Activated CD8-positive, alpha-beta memory T cell treated with anti-CD3 and anti-CD28 coated beads, Interleukin-2, amount 10 ng/mL, durations not matched to agents 7 days and 5 days (primary cell): ENCODE data around the gene RASGEF1C. TPM values are rescaled to one million over a fixed set of nuclear protein-coding genes. Genes with fewer than 3 reads are reported as not detected.

Experiments
- ATAC-seq: fragments of 150-1000 bp; cut with Tn5 transposase; one replicate; pipeline ENCODE4 v1.10.0; 2021; ENCODE audit warnings: moderate library complexity
- CTCF ChIA-PET: fragments of 350-600 bp; sonication (Branson Sonifier 250); formaldehyde crosslinking; loops from one replicate; lab custom pipeline; 2021; ENCODE audit warnings: antibody characterized with exemption; lab: Charles Lee
- DNase-seq: peaks from one replicate; pipeline ENCODE4 v3.0.0-alpha.2; 2020
- H3K27ac Mint-ChIP-seq: one replicate; pipeline ENCODE4 v1.8.0; 2021; ENCODE audit warnings: mild to moderate bottlenecking, mixed read lengths
- H3K27me3 Mint-ChIP-seq: one replicate; pipeline ENCODE4 v1.8.0; 2021; ENCODE audit warnings: mixed read lengths
- H3K36me3 Mint-ChIP-seq: one replicate; pipeline ENCODE4 v1.8.0; 2021; ENCODE audit warnings: mild to moderate bottlenecking, mixed read lengths
- H3K4me1 Mint-ChIP-seq: one replicate; pipeline ENCODE4 v1.8.0; 2021; ENCODE audit warnings: mixed read lengths
- H3K4me3 Mint-ChIP-seq: one replicate; pipeline ENCODE4 v1.8.0; 2021; ENCODE audit warnings: mild to moderate bottlenecking, moderate library complexity, mixed read lengths
- H3K9me3 Mint-ChIP-seq: one replicate; pipeline ENCODE4 v1.8.0; 2022; ENCODE audit warnings: low read depth, mixed read lengths
- total RNA-seq, 2 experiments: library from RNA; stranded (reverse); gene quantifications; one replicate each; pipeline ENCODE4 v1.2.3, GENCODE V29; 2021

Gene RASGEF1C
- total RNA-seq, 2 experiments from 2014 or later, result not detected

GRCh38 chr5:180082633-180083420, 126.2 kb downstream of the RASGEF1C start:
- Mint-ChIP-seq H3K9me3 (no peaks in the 10 kb centered on the region), H3K36me3 (peaks cover 1% of the 10 kb centered on the region), H3K27ac (no peak overlapping the region), H3K4me1 (peaks cover 18% of the 10 kb centered on the region), H3K27me3 (peaks cover 38% of the 10 kb centered on the region), H3K4me3 (no peak overlapping the region)
- ATAC-seq, result no peak
- CTCF ChIA-PET, result no interaction called here
- DNase-seq, result no peak

- CTCF ChIA-PET, result interaction anchor here (2.1 kb wide), 1 partner anchor 10 kb away, joined by 8 read pairs; no protein-coding TSS in a partner anchor
- no peak overlapping the region for H3K27ac Mint-ChIP-seq
- ATAC-seq (no peak), DNase-seq (no peak)
- peaks cover 1% of the 10 kb centered on the region for H3K36me3 Mint-ChIP-seq
- no peaks in the 10 kb centered on the region for H3K9me3 Mint-ChIP-seq
- peaks cover 13% of the 10 kb centered on the region for H3K4me1 Mint-ChIP-seq
- no peak overlapping the region for H3K4me3 Mint-ChIP-seq
- peaks cover 38% of the 10 kb centered on the region for H3K27me3 Mint-ChIP-seq
Measured at GRCh38 chr5:180081481-180081880, 127.5 kb downstream of the RASGEF1C start.

DNA sequence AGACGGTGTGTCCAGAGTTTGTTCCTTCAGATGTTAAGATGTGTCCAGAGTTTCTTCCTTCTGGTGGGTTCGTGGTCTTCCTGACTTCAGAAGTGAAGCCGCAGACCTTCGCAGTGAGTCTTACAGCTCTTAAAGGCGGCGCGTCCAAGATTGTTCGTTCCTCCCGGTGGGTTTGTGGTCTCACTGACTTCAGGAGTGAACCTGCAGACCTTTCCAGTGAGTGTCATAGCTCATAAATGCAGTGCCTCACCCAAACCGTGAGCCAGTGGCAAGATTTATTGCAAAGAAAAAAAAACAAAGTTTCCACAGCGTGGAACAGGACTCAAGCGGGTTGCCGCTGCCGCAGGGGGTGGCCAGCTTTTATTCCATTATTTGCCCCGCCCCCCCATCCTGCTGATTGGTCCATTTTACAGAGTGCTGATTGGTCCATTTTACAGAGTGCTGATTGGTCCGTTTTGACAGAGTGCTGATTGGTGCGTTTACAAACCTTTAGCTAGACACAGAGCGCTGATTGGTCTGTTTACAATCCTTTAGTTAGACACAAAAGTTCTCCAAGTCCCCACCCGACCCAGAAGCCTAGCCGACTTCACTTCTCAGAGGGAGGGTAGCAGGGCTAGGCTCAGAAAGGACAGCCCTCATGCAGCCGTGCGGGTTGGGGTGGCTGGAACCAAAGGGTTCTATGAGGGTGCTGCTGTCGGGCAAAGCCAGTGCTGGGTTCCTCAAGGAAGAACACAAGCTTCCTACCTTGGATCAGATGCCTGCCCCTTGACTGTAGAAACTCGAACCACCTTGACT, 128.3 kb downstream of the RASGEF1C start:
- Mint-ChIP-seq H3K9me3 (no peaks in the 10 kb centered on the region), H3K27ac (no peak overlapping the region), H3K4me1 (peaks cover 8% of the 10 kb centered on the region), H3K36me3 (peaks cover 1% of the 10 kb centered on the region), H3K27me3 (peaks cover 42% of the 10 kb centered on the region), H3K4me3 (peak overlapping the region; percentile 29)
- no peak for ATAC-seq
- DNase-seq, result no peak
- CTCF ChIA-PET, result interaction anchor here (1.1 to 2.1 kb wide), 3 partner anchors 11 to 52 kb away, joined by 3 to 8 read pairs (median 3); no protein-coding TSS in a partner anchor

DNA sequence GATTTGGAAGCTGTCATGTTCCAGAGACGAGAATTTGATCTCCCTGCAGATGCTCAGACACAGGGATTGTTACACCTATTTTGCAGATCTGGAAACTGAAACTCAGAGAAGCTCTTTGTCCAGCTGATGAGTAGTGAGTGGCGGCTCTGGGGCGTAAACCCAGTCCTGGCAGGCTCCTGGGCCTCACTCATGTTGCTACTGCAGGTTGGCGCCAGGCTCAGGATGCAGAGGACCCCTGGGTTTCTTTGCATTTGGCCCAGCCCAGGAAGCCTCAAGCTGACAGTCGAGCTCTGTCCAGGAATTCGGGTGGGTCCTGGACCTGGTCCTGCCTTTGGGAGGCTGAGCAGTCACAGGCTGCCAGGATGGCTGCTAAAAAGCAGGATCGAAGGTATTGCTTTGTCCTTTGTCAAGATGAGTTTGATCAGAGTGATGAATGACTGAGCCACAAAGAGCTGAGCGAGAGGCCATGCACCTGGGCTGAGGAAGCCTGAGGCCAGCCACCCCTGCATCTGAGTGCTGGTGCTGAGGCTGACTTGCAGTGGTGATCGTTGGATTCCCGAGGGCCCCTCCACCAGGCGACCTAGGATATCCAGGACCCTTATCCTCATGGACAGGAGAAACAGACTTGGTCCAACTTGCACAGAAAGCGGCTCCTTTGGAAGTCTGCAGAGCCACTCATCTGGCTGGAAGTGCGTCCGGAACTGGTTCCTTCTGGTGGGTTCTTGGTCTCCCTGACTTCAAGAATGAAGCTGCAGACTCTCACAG, 129.1 kb downstream of the RASGEF1C start:
- peaks cover 48% of the 10 kb centered on the region for H3K27me3 Mint-ChIP-seq
- DNase-seq (no peak), ATAC-seq (no peak)
- CTCF ChIA-PET, result interaction anchor here (1.1 to 2.1 kb wide), 3 partner anchors 11 to 51 kb away, joined by 3 to 8 read pairs (median 3); no protein-coding TSS in a partner anchor
- H3K27ac Mint-ChIP-seq, result no peak overlapping the region
- H3K9me3 Mint-ChIP-seq, result no peaks in the 10 kb centered on the region
- peaks cover 1% of the 10 kb centered on the region for H3K36me3 Mint-ChIP-seq
- no peak overlapping the region for H3K4me3 Mint-ChIP-seq
- peaks cover 6% of the 10 kb centered on the region for H3K4me1 Mint-ChIP-seq

- no peaks in the 10 kb centered on the region for H3K9me3 Mint-ChIP-seq
- H3K4me1 Mint-ChIP-seq, result peaks cover 6% of the 10 kb centered on the region
- ATAC-seq (no peak), DNase-seq (no peak)
- CTCF ChIA-PET, result interaction anchor here (1.9 kb wide), 1 partner anchor 13 kb away, joined by 6 read pairs; no protein-coding TSS in a partner anchor
- peaks cover 1% of the 10 kb centered on the region for H3K36me3 Mint-ChIP-seq
- no peak overlapping the region for H3K4me3 Mint-ChIP-seq
- H3K27ac Mint-ChIP-seq, result no peak overlapping the region
- peaks cover 54% of the 10 kb centered on the region for H3K27me3 Mint-ChIP-seq
Measured at GRCh38 chr5:180078348-180078747, 130.7 kb downstream of the RASGEF1C start.

DNA sequence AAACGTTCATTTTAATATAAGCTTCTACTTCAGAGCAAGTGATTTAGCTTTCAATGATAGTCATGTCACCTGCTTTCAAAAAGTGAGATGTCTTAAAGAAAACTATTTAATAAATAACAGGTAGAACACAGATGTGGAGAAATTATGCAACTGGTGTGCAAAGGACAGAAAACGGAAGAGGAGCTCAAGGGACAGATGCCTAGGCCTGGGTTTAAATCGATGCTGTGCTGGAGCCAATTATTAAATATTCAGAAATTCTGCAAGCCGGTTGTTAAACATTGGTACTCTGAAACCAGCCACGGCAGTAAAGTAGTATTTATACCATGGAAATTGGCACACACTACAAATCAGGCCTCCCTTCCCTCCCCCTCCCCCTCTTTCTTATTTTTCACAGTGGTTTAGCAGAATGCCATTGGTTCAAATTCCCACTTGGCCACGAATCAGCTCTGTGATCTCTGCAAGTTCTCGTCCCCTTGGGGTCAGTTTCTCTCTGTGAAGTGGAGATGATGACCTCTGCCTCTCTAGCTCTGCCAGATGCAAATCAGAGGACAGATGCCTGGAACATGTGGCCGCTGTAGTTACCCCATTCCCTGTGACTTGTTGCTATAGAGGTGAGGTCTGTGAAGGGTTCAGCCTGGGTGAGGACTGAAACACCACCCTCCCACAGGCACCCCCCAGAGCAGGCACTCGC, 131.3 kb downstream of the RASGEF1C start:
- Mint-ChIP-seq H3K4me3 (no peak overlapping the region), H3K9me3 (peaks cover 2% of the 10 kb centered on the region), H3K27me3 (peaks cover 57% of the 10 kb centered on the region), H3K27ac (no peak overlapping the region), H3K4me1 (peaks cover 6% of the 10 kb centered on the region), H3K36me3 (peaks cover 2% of the 10 kb centered on the region)
- no peak for DNase-seq
- ATAC-seq, result no peak
- CTCF ChIA-PET, result interaction anchor here (1.9 kb wide), 1 partner anchor 14 kb away, joined by 6 read pairs; no protein-coding TSS in a partner anchor

GRCh38 chr5:180075703-180076102, 133.3 kb downstream of the RASGEF1C start:
- Mint-ChIP-seq H3K9me3 (peaks cover 2% of the 10 kb centered on the region), H3K4me3 (no peak overlapping the region), H3K27me3 (peaks cover 52% of the 10 kb centered on the region), H3K4me1 (peaks cover 13% of the 10 kb centered on the region), H3K36me3 (peaks cover 3% of the 10 kb centered on the region), H3K27ac (no peak overlapping the region)
- no peak for ATAC-seq
- DNase-seq, result no peak
- CTCF ChIA-PET, result no interaction called here

GRCh38 chr5:180074462-180074861, 134.5 kb downstream of the RASGEF1C start:
- DNase-seq (no peak), ATAC-seq (no peak)
- peaks cover 20% of the 10 kb centered on the region for H3K4me1 Mint-ChIP-seq
- H3K27me3 Mint-ChIP-seq, result peaks cover 48% of the 10 kb centered on the region
- no peak overlapping the region for H3K27ac Mint-ChIP-seq
- H3K4me3 Mint-ChIP-seq, result no peak overlapping the region
- peaks cover 2% of the 10 kb centered on the region for H3K9me3 Mint-ChIP-seq
- peaks cover 1% of the 10 kb centered on the region for H3K36me3 Mint-ChIP-seq
- CTCF ChIA-PET, result interaction anchor here (0.6 kb wide), 1 partner anchor 493 kb away, joined by 4 read pairs; no protein-coding TSS in a partner anchor

DNA sequence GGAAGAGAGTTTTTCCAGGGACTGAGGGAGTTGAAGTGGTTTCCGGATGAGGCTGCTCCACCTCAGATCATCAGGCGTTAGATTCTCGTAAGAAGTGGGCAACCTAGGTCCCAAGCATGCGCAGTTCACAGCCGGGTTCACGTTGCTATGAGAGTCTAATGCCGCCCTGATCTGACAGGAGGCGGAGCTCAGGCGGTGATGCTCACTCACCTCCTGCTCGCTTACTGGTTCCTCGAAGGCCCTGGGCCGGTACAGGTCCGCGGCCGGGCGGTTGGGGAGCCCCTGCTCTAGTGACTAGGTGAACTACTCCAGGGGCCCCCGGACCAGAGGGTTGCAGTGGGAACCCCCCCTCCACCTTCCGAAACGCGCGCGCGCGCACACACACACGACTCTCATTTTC, 136.5 kb downstream of the RASGEF1C start:
- no peak overlapping the region for H3K27ac Mint-ChIP-seq
- no peak for DNase-seq
- peaks cover 23% of the 10 kb centered on the region for H3K4me1 Mint-ChIP-seq
- H3K36me3 Mint-ChIP-seq, result peaks cover 1% of the 10 kb centered on the region
- ATAC-seq, result no peak
- H3K27me3 Mint-ChIP-seq, result peaks cover 41% of the 10 kb centered on the region
- CTCF ChIA-PET, result no interaction called here
- peak overlapping the region; percentile 42 for H3K4me3 Mint-ChIP-seq
- H3K9me3 Mint-ChIP-seq, result peaks cover 2% of the 10 kb centered on the region

GRCh38 chr5:180072256-180072548, 136.8 kb downstream of the RASGEF1C start:
- Mint-ChIP-seq H3K27me3 (peaks cover 41% of the 10 kb centered on the region), H3K36me3 (peaks cover 1% of the 10 kb centered on the region), H3K4me3 (peak overlapping the region; percentile 42), H3K4me1 (peaks cover 23% of the 10 kb centered on the region), H3K27ac (peak overlapping the region; percentile 65), H3K9me3 (peaks cover 2% of the 10 kb centered on the region)
- DNase-seq (no peak), ATAC-seq (no peak)
- CTCF ChIA-PET, result no interaction called here

- DNase-seq (peak; percentile 88), ATAC-seq (peak; percentile 83)
- CTCF ChIA-PET, result no interaction called here
- Mint-ChIP-seq H3K27me3 (peaks cover 41% of the 10 kb centered on the region), H3K36me3 (peaks cover 1% of the 10 kb centered on the region), H3K9me3 (peaks cover 2% of the 10 kb centered on the region), H3K27ac (peak within 1 kb of the TSS; percentile 65), H3K4me1 (peaks cover 23% of the 10 kb centered on the region), H3K4me3 (peak within 1 kb of the TSS; percentile 75)
Measured at GRCh38 chr5:180071531-180072255, 137.3 kb downstream of the RASGEF1C start, which contains the start of gene RNF130. Gene RNF130, minus strand, starts transcription at chr5:180071759. Its CDS starts 57 bp downstream, at chr5:180071702.
